ENCODE measurements around the gene GALK2.
"Not testable (repeated sequence)": the region's sequence is repeated elsewhere in the genome, so short reads cannot be mapped to it uniquely, and the experiment has no call there.

Gene GALK2

GRCh38 chr15:49287481-49287880 is 117.4 kb downstream of the GALK2 start:
- DNase-seq, result no peak

GRCh38 chr15:49288391-49288790 is 118.3 kb downstream of the GALK2 start:
- no peak for DNase-seq

- no peak for DNase-seq
Observed at GRCh38 chr15:49290191-49290590, 120.1 kb downstream of the GALK2 start.

GRCh38 chr15:49293941-49294340 is 123.9 kb downstream of the GALK2 start:
- no peak for DNase-seq

- no peak for DNase-seq
Observed at GRCh38 chr15:49296258-49296657, 126.2 kb downstream of the GALK2 start.

GRCh38 chr15:49297584-49297983 is 127.5 kb downstream of the GALK2 start:
- no peak for DNase-seq

GRCh38 chr15:49300856-49301255 is 130.8 kb downstream of the GALK2 start:
- DNase-seq, result no peak

GRCh38 chr15:49301562-49301961 is 131.5 kb downstream of the GALK2 start:
- no peak for DNase-seq

- no peak for DNase-seq
Observed at GRCh38 chr15:49303003-49303402, 133.0 kb downstream of the GALK2 start.

- no peak for DNase-seq
Observed at GRCh38 chr15:49306551-49306950, 136.5 kb downstream of the GALK2 start.

GRCh38 chr15:49308686-49309085 is 138.6 kb downstream of the GALK2 start:
- DNase-seq, result no peak

- no peak for DNase-seq
Observed at GRCh38 chr15:49309889-49310288, 139.8 kb downstream of the GALK2 start.

- no peak for DNase-seq
Observed at GRCh38 chr15:49313650-49314049, 143.6 kb downstream of the GALK2 start.

GRCh38 chr15:49314716-49315115 is 144.7 kb downstream of the GALK2 start:
- DNase-seq, result no peak

- no peak for DNase-seq
Observed at GRCh38 chr15:49315391-49315823, 145.4 kb downstream of the GALK2 start.

- DNase-seq, result no peak
Observed at GRCh38 chr15:49320351-49320750, 150.3 kb downstream of the GALK2 start.

GRCh38 chr15:49323207-49323606 is 153.2 kb downstream of the GALK2 start:
- DNase-seq, result no peak

- no peak for DNase-seq
Observed at GRCh38 chr15:49327927-49328326, 157.9 kb downstream of the GALK2 start.

- DNase-seq, result no peak
Observed at GRCh38 chr15:49328941-49329340, 158.9 kb downstream of the GALK2 start.

- DNase-seq, result no peak
Observed at GRCh38 chr15:49330166-49330565, 160.1 kb downstream of the GALK2 start.

- no peak for DNase-seq
Observed at GRCh38 chr15:49331442-49331841, 161.4 kb downstream of the GALK2 start.

GRCh38 chr15:49331951-49332350 is 161.9 kb downstream of the GALK2 start:
- no peak for DNase-seq

- DNase-seq, result no peak
Observed at GRCh38 chr15:49339656-49340055, 169.6 kb downstream of the GALK2 start.

- DNase-seq, result no peak
Observed at GRCh38 chr15:49343546-49343945, 173.5 kb downstream of the GALK2 start.

GRCh38 chr15:49354439-49354838 is 184.4 kb downstream of the GALK2 start:
- not testable (repeated sequence) for DNase-seq

GRCh38 chr15:49361370-49361769 is 191.3 kb downstream of the GALK2 start:
- no peak for DNase-seq

Data from activated effector memory CD4-positive, alpha-beta T cell treated with Interleukin-2 at 50 U/mL for 16 hours (primary cell).